Ovary (tissue), 9 donors: ENCODE measurements around the gene TMED6. TPM values are rescaled to one million over a fixed set of nuclear protein-coding genes. Genes with fewer than 3 reads are reported as not detected.

Experiments used
- DNase-seq, 5 donors: peaks; one replicate each; pipeline ENCODE4 v3.0.0-alpha.2; 2019 to 2020
- H3K27ac ChIP-seq, 2 donors: fragments of 200-600 bp; one replicate each; pipeline versions ENCODE4 v1.5.1 to v1.8.0; 2019 to 2022
- H3K27me3 ChIP-seq: fragments of 200-600 bp; one replicate; pipeline ENCODE4 v1.8.0; 2022
- H3K36me3 ChIP-seq: fragments of 200-600 bp; sonication (generic); one replicate; pipeline ENCODE4 v1.5.1; 2019
- H3K4me1 ChIP-seq: one replicate; pipeline ENCODE4 v1.8.1; 2013; ENCODE audit warnings: mild to moderate bottlenecking, moderate library complexity; ENCODE audit not compliant: insufficient read depth
- H3K4me3 ChIP-seq: fragments of 200-600 bp; sonication (generic); one replicate; pipeline ENCODE4 v1.5.1; 2017
- H3K9me3 ChIP-seq, 2 donors: fragments of 200-600 bp in 1 of 2; sonication (generic) in 1 of 2; one replicate each; pipeline versions ENCODE4 v1.5.1 to v1.8.1; 2013 to 2019; ENCODE audit warnings: mild to moderate bottlenecking in 1 of 2, moderate library complexity in 1 of 2
- EP300 ChIP-seq: sonication (generic); formaldehyde crosslinking; IDR thresholded peaks from one replicate; pipeline ENCODE4 v1.6.1; 2017; ENCODE audit warnings: antibody characterized with exemption
- POLR2A ChIP-seq: fragments of 450-650 bp; IDR thresholded peaks from one replicate; pipeline ENCODE4 v1.6.1; 2017; ENCODE audit warnings: antibody characterized with exemption, mild to moderate bottlenecking, moderate library complexity
- WGBS, 3 donors: extraction: QIAGEN DNeasy Blood & Tissue Kit in 1 of 3; methylation state at CpG; one replicate each; pipeline versions ENCODE4 v1.1.5 to v1.1.7; 2013 to 2017; 5-methylcytosine and 5-hydroxymethylcytosine counted together
- intact Hi-C, 4 donors: fragments of 100-400 bp; cut with DNase I; formaldehyde crosslinking; loops; one replicate each; pipeline versions ENCODE4 v1.11.0 to v1.15.1; 2022 to 2023
- polyA plus RNA-seq, 2 donors: library from polyadenylated mRNA; stranded (reverse); fragments of 200-250 nt in 1 of 2; fragments of 350-450 nt in 1 of 2; fragmentation: Illumina TruSeq in 1 of 2; extraction: RNeasy Lipid Tissue Mini Kit (QIAGEN cat#74804) in 1 of 2; gene quantifications; one replicate each; pipeline ENCODE4 v1.2.3, GENCODE V29; 2013 to 2014
- total RNA-seq, 7 donors: library from RNA; depleted of rRNA in 2 of 7; stranded (reverse); fragments of >200 nt in 2 of 7; fragmentation: NEBNext Ultra II Directional in 3 of 7; extraction: Animal tissue kit (Norgen Biotek cat#: 25700) in 3 of 7; gene quantifications; one replicate each; pipeline versions ENCODE4 v1.1.0 to v1.2.4, GENCODE V29; 2016 to 2023
- TF ChIP-seq, protein P1 (sequence below), 3 donors: fragments of 450-650 bp in 2 of 3; fragments of 200-600 bp in 1 of 3; IDR thresholded peaks; one replicate each; pipeline versions ENCODE4 v1.5.1 to v1.8.0; 2016 to 2022; ENCODE audit warnings: antibody characterized with exemption in 3 of 3, mild to moderate bottlenecking in 1 of 3
- donor health status: DM: no; HTN: no; CAD: no; lungs with moderate emphysema.
- donor health status: DM: no; HTN: no; CAD: no.
- donor health status: Bipolar disorder and iron deficiency.
- donor health status: DM: yes; HTN: yes; CAD: no.
- donor health status: DM: no; HTN: no; CAD: no.
- donor health status: DM: yes; HTN: yes; CAD: no.

TMED6 gene
- total and polyA plus RNA-seq, 9 donors, result 0.51 to 4.9 (median 0.66) TPM; not detected in 3

DNA sequence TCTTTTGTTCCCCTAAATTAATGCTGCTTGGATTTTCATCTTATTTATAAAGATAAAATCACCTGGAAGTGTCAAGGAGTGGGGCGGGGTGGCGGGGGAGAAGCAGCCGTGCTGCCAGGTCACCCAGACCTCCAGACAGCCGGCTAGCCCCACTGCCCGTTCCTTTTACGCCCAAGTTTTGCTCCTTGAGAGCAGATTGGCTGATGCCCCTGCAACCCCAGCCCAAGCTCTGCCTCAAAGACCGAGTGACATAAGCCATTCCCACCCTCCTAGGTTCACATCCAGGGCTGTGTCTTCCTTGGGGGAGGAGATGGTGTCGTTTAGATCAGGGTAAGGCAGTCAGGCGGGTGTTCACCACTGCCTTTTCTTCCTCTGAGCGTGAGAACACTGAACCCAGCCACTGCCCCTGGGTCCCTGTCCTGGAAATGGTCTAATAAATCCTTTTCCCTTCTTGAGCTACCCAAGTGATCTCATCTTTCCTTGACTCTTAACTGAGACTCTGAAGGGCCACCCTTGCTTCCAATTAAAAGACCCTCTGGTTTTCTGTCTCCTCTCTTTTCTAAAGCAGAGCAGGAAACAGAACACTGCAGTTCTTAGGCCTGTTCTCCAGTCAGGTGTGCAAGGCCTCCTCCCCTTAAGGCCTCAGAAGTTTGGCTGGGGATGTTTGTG is 26.9 kb downstream of the TMED6 start:
- Histone ChIP-seq H3K27ac (no peak overlapping the region), H3K4me3 (no peak overlapping the region), H3K4me1 (peaks cover 3% of the 10 kb centered on the region), H3K9me3 (no peaks in the 10 kb centered on the region), H3K27me3 (no peaks in the 10 kb centered on the region), H3K36me3 (no peaks in the 10 kb centered on the region)
- TF ChIP-seq POLR2A, result no peak
- TF ChIP-seq, protein P1, sequence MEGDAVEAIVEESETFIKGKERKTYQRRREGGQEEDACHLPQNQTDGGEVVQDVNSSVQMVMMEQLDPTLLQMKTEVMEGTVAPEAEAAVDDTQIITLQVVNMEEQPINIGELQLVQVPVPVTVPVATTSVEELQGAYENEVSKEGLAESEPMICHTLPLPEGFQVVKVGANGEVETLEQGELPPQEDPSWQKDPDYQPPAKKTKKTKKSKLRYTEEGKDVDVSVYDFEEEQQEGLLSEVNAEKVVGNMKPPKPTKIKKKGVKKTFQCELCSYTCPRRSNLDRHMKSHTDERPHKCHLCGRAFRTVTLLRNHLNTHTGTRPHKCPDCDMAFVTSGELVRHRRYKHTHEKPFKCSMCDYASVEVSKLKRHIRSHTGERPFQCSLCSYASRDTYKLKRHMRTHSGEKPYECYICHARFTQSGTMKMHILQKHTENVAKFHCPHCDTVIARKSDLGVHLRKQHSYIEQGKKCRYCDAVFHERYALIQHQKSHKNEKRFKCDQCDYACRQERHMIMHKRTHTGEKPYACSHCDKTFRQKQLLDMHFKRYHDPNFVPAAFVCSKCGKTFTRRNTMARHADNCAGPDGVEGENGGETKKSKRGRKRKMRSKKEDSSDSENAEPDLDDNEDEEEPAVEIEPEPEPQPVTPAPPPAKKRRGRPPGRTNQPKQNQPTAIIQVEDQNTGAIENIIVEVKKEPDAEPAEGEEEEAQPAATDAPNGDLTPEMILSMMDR (IDR thresholded peaks at IDR 0.05), result no peak
- no peak for TF ChIP-seq EP300
- intact Hi-C loops, result no loop called here
- WGBS, 3 donors, result 50 to 60% (median 53%) methylated on average over 10 of the region's 10 CpGs
- DNase-seq, result no peak

DNA sequence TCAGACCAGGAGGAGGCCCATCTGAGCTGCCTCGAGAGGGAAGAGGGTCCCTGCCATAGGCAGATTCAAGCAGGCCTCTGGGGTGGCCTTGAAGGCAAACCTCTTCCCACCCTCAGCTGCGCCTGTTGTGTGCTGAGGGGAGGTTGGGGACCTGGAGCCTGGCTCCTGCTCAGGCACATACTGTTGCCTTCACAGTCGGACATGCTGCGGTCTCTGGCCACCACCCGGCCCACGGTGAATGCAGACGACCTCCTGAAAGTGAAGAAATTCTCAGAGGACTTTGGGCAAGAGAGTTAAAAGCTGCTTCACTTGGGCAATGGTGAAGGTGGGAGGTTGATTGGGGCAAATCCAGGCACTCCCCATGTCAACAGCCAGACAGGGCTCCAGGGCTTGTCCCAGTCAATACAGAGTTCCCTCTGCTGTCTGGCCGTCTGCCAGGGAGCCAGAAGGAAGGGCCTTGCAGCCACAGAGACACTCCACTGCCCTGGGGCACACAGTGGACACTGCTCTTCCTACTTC is 27.5 kb downstream of the TMED6 start:
- Histone ChIP-seq H3K4me1 (no peaks in the 10 kb centered on the region), H3K27ac (no peak overlapping the region)

DNA sequence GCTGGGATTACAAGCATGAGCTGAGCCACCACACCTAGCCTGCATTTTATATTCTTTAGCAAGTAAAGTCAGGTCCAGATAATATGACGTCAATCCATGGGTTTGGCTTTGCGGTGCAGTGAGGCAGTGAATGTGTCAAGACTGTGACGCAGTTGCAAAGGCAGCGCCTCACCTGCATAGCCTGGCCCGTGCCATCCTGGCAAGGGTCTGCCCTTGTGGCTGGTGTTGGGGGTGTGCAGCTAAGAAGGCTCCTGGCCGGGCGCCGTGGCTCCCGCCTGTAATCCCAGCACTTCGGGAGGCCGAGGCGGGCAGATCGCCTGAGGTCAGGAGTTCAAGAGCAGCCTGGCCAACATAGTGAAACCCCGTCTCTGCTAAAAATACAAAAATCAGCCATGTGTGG is 28.2 kb downstream of the TMED6 start:
- no peak for DNase-seq
- Histone ChIP-seq H3K27me3 (no peaks in the 10 kb centered on the region), H3K4me3 (no peak overlapping the region), H3K9me3 (no peaks in the 10 kb centered on the region), H3K36me3 (no peaks in the 10 kb centered on the region), H3K4me1 (no peaks in the 10 kb centered on the region), H3K27ac (no peak overlapping the region)
- TF ChIP-seq POLR2A (no peak), EP300 (no peak)
- TF ChIP-seq, protein P1 (IDR thresholded peaks at IDR 0.05), result no peak
- intact Hi-C loops, result no loop called here
- WGBS, 3 donors, result 71 to 88% (median 78%) methylated on average over 14 of the region's 14 CpGs

More for the DNA sequence above, 27.5 kb downstream of the TMED6 start:
- no peaks in the 10 kb centered on the region for H3K27me3 ChIP-seq
- TF ChIP-seq, protein P1 (IDR thresholded peaks at IDR 0.05), result no peak
- TF ChIP-seq EP300 (no peak), POLR2A (no peak)
- peak in 3 of 5 donors; percentile 46 to 63 (median 57) for DNase-seq
- 64 to 70% (median 68%) methylated on average over 8 of the region's 8 CpGs for whole genome bisulfite sequencing, 3 donors
- no peak overlapping the region for H3K4me3 ChIP-seq
- intact Hi-C loops, result no loop called here
- no peaks in the 10 kb centered on the region for H3K36me3 ChIP-seq
- no peaks in the 10 kb centered on the region for H3K9me3 ChIP-seq

DNA sequence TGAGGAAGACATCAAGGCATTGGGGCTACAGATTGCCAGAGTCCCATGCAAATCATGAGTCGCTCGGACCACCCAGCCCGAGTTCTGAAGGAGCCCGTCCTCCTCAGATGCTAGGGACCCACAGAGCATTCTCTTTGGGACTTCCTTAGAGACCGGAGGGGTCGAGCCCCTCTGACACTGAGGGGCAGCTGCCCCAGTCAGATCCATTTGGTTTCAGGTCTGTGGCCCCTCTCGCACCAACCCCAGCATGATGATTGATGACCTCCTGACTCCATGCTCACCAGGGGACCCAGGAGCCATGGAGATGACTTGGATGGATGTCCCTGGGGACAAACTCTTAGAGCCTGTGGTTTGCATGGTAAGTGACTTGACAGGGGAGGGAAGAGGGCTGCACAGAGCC is 29.2 kb downstream of the TMED6 start:
- no peak for DNase-seq
- Histone ChIP-seq H3K4me1 (no peaks in the 10 kb centered on the region), H3K36me3 (no peaks in the 10 kb centered on the region), H3K9me3 (no peaks in the 10 kb centered on the region), H3K4me3 (no peak overlapping the region), H3K27me3 (no peaks in the 10 kb centered on the region), H3K27ac (no peak overlapping the region)
- intact Hi-C loops, result no loop called here
- TF ChIP-seq, protein P1 (IDR thresholded peaks at IDR 0.05), result no peak
- TF ChIP-seq POLR2A, result no peak
- TF ChIP-seq EP300, result no peak
- 80 to 87% (median 86%) methylated on average over 7 of the region's 7 CpGs for WGBS, 3 donors
